Neural progenitor cell (in vitro differentiated cells): ENCODE results near the gene MCCD1. TPM values are rescaled to one million over a fixed set of nuclear protein-coding genes. Genes with fewer than 3 reads are reported as not detected.
"Not testable (repeated sequence)": the region's sequence is repeated elsewhere in the genome, so short reads cannot be mapped to it uniquely, and the experiment has no call there.

ENCODE experiments used
- DNase-seq: peaks from one replicate; pipeline ENCODE4 v3.0.0-alpha.2; 2016; ENCODE audit warnings: low spot score
- H2AFZ ChIP-seq: fragments of 200-600 bp; sonication (generic); replicated peaks from 2 replicates; pipeline ENCODE4 v1.6.1; 2016; ENCODE audit warnings: antibody characterized with exemption
- H3F3A ChIP-seq: fragments of 200-600 bp; sonication (generic); 2 replicates; pipeline ENCODE4 v1.6.1; 2016; ENCODE audit warnings: antibody characterized with exemption, low read depth
- H3K27ac ChIP-seq: fragments of 200-600 bp; sonication (generic); 2 replicates; pipeline ENCODE4 v1.5.1; 2016; ENCODE audit warnings: mild to moderate bottlenecking
- H3K27me3 ChIP-seq: fragments of 200-600 bp; sonication (generic); 2 replicates; pipeline ENCODE4 v1.6.1; 2016; ENCODE audit warnings: mild to moderate bottlenecking, moderate library complexity
- H3K36me3 ChIP-seq: fragments of 200-600 bp; sonication (generic); 2 replicates; pipeline ENCODE4 v1.5.1; 2016
- H3K4me1 ChIP-seq: fragments of 200-600 bp; sonication (generic); 2 replicates; pipeline ENCODE4 v1.6.1; 2016; ENCODE audit warnings: mixed run types
- H3K4me2 ChIP-seq: fragments of 200-600 bp; sonication (generic); 2 replicates; pipeline ENCODE4 v1.6.1; 2016
- H3K4me3 ChIP-seq: fragments of 200-600 bp; sonication (generic); 2 replicates; pipeline ENCODE4 v1.5.1; 2016
- H3K79me2 ChIP-seq: fragments of 200-600 bp; sonication (generic); 2 replicates; pipeline ENCODE4 v1.6.1; 2016; ENCODE audit warnings: low read depth
- H3K9ac ChIP-seq: fragments of 200-600 bp; sonication (generic); 2 replicates; pipeline ENCODE4 v1.6.1; 2016
- H3K9me3 ChIP-seq: fragments of 200-600 bp; sonication (generic); 2 replicates; pipeline ENCODE4 v1.5.1; 2016; ENCODE audit warnings: low read depth
- H4K20me1 ChIP-seq: fragments of 200-600 bp; sonication (generic); 2 replicates; pipeline ENCODE4 v1.6.1; 2016; ENCODE audit warnings: low read depth
- H3K27ac Mint-ChIP-seq: 3 replicates; pipeline ENCODE4 v1.8.0; 2021; ENCODE audit warnings: mixed read lengths
- H3K27me3 Mint-ChIP-seq: 2 replicates; pipeline ENCODE4 v1.8.0; 2022; ENCODE audit warnings: low read depth, mild to moderate bottlenecking, inconsistent platforms, moderate library complexity, mixed read lengths; ENCODE audit not compliant: insufficient read depth
- H3K36me3 Mint-ChIP-seq: 3 replicates; pipeline ENCODE4 v1.8.0; 2021; ENCODE audit warnings: mixed read lengths
- H3K4me1 Mint-ChIP-seq: 3 replicates; pipeline ENCODE4 v1.8.0; 2021; ENCODE audit warnings: mixed read lengths
- H3K4me3 Mint-ChIP-seq: 3 replicates; pipeline ENCODE4 v1.8.0; 2021; ENCODE audit warnings: mild to moderate bottlenecking, moderate library complexity, mixed read lengths
- H3K9me3 Mint-ChIP-seq: 3 replicates; pipeline ENCODE4 v1.8.0; 2020; ENCODE audit warnings: mixed read lengths
- EZH2 ChIP-seq: fragments of 200-600 bp; sonication (generic); IDR thresholded peaks from 2 replicates; pipeline ENCODE4 v1.6.1; 2017; ENCODE audit warnings: antibody characterized with exemption, mild to moderate bottlenecking, moderate library complexity
- EZH2phosphoT487 ChIP-seq: fragments of 200-600 bp; sonication (generic); IDR thresholded peaks from 2 replicates; pipeline ENCODE4 v1.6.1; 2017; ENCODE audit warnings: antibody characterized with exemption
- total RNA-seq: library from RNA; depleted of rRNA; stranded (reverse); fragments of >200 nt; gene quantifications from 2 replicates; pipeline ENCODE4 v1.2.3, GENCODE V29; 2015; ENCODE audit warnings: low replicate concordance
- TF ChIP-seq, protein P1 (sequence below): fragments of 200-600 bp; sonication (generic); IDR thresholded peaks from 2 replicates; pipeline ENCODE4 v1.5.1; 2017; ENCODE audit warnings: antibody characterized with exemption, mild to moderate bottlenecking

The MCCD1 gene
- total RNA-seq, 1 donor from 2014 or later, result not detected

- Histone ChIP-seq H4K20me1 (no peaks in the 10 kb centered on the region), H3K9ac (no peak overlapping the region), H3K79me2 (no peaks in the 10 kb centered on the region), H3F3A (peaks cover 23% of the 10 kb centered on the region), H3K4me1 (no peaks in the 10 kb centered on the region), H3K4me3 (no peak overlapping the region), H3K4me2 (no peak overlapping the region), H3K27me3 (peaks cover 72% of the 10 kb centered on the region), H2AFZ (no peak overlapping the region), H3K36me3 (no peaks in the 10 kb centered on the region), H3K27ac (no peak overlapping the region), H3K9me3 (no peaks in the 10 kb centered on the region)
- TF ChIP-seq EZH2 (no peak), EZH2phosphoT487 (no peak)
- TF ChIP-seq, protein P1, sequence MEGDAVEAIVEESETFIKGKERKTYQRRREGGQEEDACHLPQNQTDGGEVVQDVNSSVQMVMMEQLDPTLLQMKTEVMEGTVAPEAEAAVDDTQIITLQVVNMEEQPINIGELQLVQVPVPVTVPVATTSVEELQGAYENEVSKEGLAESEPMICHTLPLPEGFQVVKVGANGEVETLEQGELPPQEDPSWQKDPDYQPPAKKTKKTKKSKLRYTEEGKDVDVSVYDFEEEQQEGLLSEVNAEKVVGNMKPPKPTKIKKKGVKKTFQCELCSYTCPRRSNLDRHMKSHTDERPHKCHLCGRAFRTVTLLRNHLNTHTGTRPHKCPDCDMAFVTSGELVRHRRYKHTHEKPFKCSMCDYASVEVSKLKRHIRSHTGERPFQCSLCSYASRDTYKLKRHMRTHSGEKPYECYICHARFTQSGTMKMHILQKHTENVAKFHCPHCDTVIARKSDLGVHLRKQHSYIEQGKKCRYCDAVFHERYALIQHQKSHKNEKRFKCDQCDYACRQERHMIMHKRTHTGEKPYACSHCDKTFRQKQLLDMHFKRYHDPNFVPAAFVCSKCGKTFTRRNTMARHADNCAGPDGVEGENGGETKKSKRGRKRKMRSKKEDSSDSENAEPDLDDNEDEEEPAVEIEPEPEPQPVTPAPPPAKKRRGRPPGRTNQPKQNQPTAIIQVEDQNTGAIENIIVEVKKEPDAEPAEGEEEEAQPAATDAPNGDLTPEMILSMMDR, result no peak
- Mint-ChIP-seq H3K4me3 (peak overlapping the region; percentile 52), H3K36me3 (no peaks in the 10 kb centered on the region), H3K27me3 (peaks cover 72% of the 10 kb centered on the region), H3K4me1 (peaks cover 36% of the 10 kb centered on the region), H3K9me3 (no peaks in the 10 kb centered on the region), H3K27ac (no peak overlapping the region)
- DNase-seq, result no peak
Measured at GRCh38 chr6:31495580-31495979, 33.2 kb upstream of the MCCD1 start.

- H3K79me2 ChIP-seq, H2AFZ ChIP-seq, DNase-seq, H3K4me2 ChIP-seq, H3K36me3 ChIP-seq, H3K4me1 ChIP-seq, H3K4me3 ChIP-seq, H3K27ac Mint-ChIP-seq, H3K9me3 ChIP-seq, H3K9me3 Mint-ChIP-seq, H4K20me1 ChIP-seq, H3K9ac ChIP-seq, H3K36me3 Mint-ChIP-seq, H3K27ac ChIP-seq: not testable (repeated sequence)
- Histone ChIP-seq H3K27me3 (peaks cover 72% of the 10 kb centered on the region), H3F3A (peaks cover 23% of the 10 kb centered on the region)
- Mint-ChIP-seq H3K4me3 (peak overlapping the region; percentile 77), H3K27me3 (peaks cover 81% of the 10 kb centered on the region), H3K4me1 (peaks cover 35% of the 10 kb centered on the region)
Measured at GRCh38 chr6:31496826-31497225, 31.9 kb upstream of the MCCD1 start.

- Histone ChIP-seq H3F3A (peaks cover 21% of the 10 kb centered on the region), H3K27me3 (peaks cover 65% of the 10 kb centered on the region), H3K9ac (no peak within 1 kb of the TSS), H3K36me3 (no peaks in the 10 kb centered on the region), H3K9me3 (no peaks in the 10 kb centered on the region), H3K27ac (no peak within 1 kb of the TSS), H4K20me1 (no peaks in the 10 kb centered on the region), H3K4me1 (no peaks in the 10 kb centered on the region), H3K79me2 (peaks cover 12% of the 10 kb centered on the region), H3K4me3 (peak within 1 kb of the TSS; percentile 63), H2AFZ (peak within 1 kb of the TSS; percentile 92), H3K4me2 (peak within 1 kb of the TSS; percentile 83)
- peak within 1 kb of the TSS; percentile 79 for H3K4me3 Mint-ChIP-seq
- peak; percentile 94 for DNase-seq
- H3K4me1 Mint-ChIP-seq, result peaks cover 30% of the 10 kb centered on the region
- peaks cover 7% of the 10 kb centered on the region for H3K9me3 Mint-ChIP-seq
- H3K36me3 Mint-ChIP-seq, result no peaks in the 10 kb centered on the region
- TF ChIP-seq, protein P1, result no peak
- TF ChIP-seq EZH2phosphoT487, result peak; percentile 1
- H3K27me3 Mint-ChIP-seq, result peaks cover 83% of the 10 kb centered on the region
- H3K27ac Mint-ChIP-seq, result no peak within 1 kb of the TSS
Measured at GRCh38 chr6:31497531-31498476, 31.0 kb upstream of the MCCD1 start, which contains the start of gene MICB. TSS of gene MICB (plus strand) at chr6:31498145. CDS start at chr6:31498194, 49 bp downstream.

DNA sequence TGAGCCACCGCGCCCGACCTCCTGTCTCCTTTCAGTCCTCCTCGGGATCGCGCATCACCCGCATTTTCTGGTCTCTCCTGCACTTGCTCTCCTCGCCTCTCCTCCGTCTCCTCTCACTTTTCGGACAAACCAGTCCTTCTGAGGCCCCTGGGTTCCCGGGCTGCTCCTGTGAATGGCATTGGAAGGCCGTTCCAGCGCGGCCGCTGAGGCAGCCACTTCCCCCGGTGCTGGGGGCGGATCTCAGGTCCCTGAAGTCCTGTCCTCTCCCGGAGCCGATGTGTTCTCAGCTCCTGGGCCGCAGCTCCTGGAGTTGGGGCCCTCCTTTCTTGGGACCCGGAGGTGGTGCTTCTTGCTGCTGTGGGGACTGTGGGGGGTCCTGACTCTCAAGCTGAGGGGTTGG, 30.0 kb upstream of the MCCD1 start:
- Histone ChIP-seq H3K4me3 (peak overlapping the region; percentile 63), H2AFZ (peak overlapping the region; percentile 22), H3F3A (peaks cover 17% of the 10 kb centered on the region), H3K79me2 (peaks cover 15% of the 10 kb centered on the region), H3K27me3 (peaks cover 58% of the 10 kb centered on the region), H3K9ac (no peak overlapping the region), H3K36me3 (no peaks in the 10 kb centered on the region), H3K4me2 (peak overlapping the region; percentile 83), H4K20me1 (no peaks in the 10 kb centered on the region), H3K4me1 (no peaks in the 10 kb centered on the region), H3K27ac (no peak overlapping the region), H3K9me3 (no peaks in the 10 kb centered on the region)
- H3K4me1 Mint-ChIP-seq, result peaks cover 28% of the 10 kb centered on the region
- peaks cover 7% of the 10 kb centered on the region for H3K9me3 Mint-ChIP-seq
- TF ChIP-seq EZH2phosphoT487 (peak; percentile 28), EZH2 (no peak)
- DNase-seq, result peak; percentile 56
- H3K27me3 Mint-ChIP-seq, result peaks cover 80% of the 10 kb centered on the region
- H3K27ac Mint-ChIP-seq, result no peak overlapping the region
- H3K36me3 Mint-ChIP-seq, result no peaks in the 10 kb centered on the region
- H3K4me3 Mint-ChIP-seq, result peak overlapping the region; percentile 79

DNA sequence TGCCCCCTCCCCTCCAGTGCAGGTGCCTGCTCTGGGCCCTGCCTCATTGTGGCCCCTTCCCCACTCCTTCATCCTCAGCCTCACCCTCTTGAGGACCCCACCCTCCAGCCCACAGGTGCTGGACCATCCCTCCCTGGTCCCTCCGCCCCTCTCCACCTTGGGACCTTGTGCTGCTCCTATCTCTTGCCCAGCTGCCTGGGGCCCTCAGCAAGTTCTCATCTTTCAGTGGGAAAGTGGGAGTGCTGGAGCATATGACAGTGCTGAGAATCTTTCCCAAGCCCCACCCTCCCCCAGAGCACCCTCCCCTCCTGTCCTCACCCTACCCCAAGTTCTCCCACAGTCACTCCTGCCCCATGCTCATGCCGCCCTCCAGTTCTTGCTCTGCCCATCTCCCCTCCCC, 29.1 kb upstream of the MCCD1 start:
- H2AFZ ChIP-seq, H3K9me3 Mint-ChIP-seq, H3K27ac ChIP-seq, H3K4me3 ChIP-seq, H3K27ac Mint-ChIP-seq, DNase-seq, H3K4me1 ChIP-seq, H3K36me3 ChIP-seq, H3K36me3 Mint-ChIP-seq, H3K9ac ChIP-seq, H4K20me1 ChIP-seq, H3K9me3 ChIP-seq: not testable (repeated sequence)
- peaks cover 49% of the 10 kb centered on the region for H3K27me3 ChIP-seq
- peaks cover 16% of the 10 kb centered on the region for H3F3A ChIP-seq
- Mint-ChIP-seq H3K4me3 (peak overlapping the region; percentile 50), H3K4me1 (peaks cover 24% of the 10 kb centered on the region), H3K27me3 (peaks cover 71% of the 10 kb centered on the region)
- H3K79me2 ChIP-seq, result peaks cover 15% of the 10 kb centered on the region
- H3K4me2 ChIP-seq, result peak overlapping the region; percentile 83
